Ureter (tissue), 1 donor: ENCODE results near the gene GSTM2. TPM values are rescaled to one million over a fixed set of nuclear protein-coding genes. Genes with fewer than 3 reads are reported as not detected.

Experiments
- DNase-seq: peaks from one replicate; pipeline ENCODE4 v3.0.0-alpha.2; 2020; ENCODE audit warnings: low spot score
- total RNA-seq: library from RNA; stranded (reverse); gene quantifications from one replicate; pipeline ENCODE4 v1.2.4, GENCODE V29; 2023
- donor health status: DM: yes; HTN: yes; CAD: no.

Gene GSTM2
- total RNA-seq, 1 donor from 2014 or later = 104 TPM

DNA sequence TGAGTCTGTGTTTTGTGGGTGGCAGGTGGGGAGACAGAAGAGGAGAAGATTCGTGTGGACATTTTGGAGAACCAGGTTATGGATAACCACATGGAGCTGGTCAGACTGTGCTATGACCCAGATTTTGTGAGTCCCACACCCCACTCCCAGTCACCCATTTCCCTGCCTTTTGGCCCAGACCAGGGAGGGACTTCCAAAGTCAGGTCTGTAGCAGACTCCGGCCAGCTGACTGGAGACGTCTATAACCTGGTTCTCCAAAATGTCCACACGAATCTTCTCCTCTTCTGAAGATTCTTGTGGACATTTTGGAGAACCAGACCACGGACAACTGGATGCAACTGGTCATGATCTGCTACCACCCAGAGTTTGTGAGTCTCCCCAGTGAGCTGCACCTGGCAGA is 45.8 kb downstream of the GSTM2 start:
- no peak for DNase-seq

DNA sequence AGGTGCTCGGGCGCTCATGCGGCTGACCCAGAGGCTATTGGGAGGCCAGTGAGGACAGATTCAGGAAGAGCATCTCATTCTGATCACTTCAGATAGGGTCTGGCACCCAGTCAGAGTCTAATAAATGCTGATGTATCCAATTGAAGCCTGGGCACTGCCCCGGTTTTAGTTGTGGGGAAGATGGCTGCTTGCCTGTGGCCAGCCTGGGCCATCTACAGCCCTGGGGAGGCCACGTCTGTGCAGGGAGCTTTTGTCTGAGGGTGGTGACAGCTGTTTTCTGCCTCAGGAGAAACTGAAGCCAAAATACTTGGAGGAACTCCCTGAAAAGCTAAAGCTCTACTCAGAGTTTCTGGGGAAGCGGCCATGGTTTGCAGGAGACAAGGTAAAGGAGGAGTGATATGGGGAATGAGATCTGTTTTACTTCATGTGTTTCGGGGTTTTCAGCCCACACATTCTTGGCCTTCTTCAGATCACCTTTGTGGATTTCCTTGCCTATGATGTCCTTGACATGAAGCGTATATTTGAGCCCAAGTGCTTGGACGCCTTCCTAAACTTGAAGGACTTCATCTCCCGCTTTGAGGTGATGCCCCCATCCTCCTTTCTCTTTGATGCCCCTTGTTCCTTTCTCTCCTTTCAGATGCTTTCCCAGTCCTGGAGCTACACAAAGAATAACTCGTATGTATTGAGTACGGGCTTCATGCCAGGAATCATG is 47.0 kb downstream of the GSTM2 start:
- no peak for DNase-seq

DNA sequence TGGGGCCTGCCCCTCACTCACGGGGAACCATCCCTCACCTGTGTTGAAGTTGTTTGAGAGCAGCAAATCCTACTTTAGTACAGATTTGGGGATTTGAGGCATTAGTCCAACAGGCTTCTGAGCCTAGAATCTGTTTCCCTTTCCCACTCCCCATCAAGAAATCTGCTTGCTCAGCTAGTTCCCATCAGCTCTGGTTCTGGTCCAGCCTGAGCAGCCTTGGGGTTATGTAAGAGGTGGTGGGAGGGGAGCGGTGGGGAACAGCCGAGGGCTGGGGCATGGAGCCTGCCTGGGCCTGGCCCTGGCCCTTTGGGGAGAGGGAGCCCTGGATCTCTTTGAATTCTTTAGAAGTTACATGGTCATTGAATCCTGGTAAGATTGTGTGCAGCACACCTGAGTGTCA is 48.3 kb downstream of the GSTM2 start:
- DNase-seq = no peak

GRCh38 chr1:109716570-109717090 is 48.8 kb downstream of the GSTM2 start:
- DNase-seq = no peak

- DNase-seq = no peak
Observed at GRCh38 chr1:109717729-109718128, 49.9 kb downstream of the GSTM2 start.

DNA sequence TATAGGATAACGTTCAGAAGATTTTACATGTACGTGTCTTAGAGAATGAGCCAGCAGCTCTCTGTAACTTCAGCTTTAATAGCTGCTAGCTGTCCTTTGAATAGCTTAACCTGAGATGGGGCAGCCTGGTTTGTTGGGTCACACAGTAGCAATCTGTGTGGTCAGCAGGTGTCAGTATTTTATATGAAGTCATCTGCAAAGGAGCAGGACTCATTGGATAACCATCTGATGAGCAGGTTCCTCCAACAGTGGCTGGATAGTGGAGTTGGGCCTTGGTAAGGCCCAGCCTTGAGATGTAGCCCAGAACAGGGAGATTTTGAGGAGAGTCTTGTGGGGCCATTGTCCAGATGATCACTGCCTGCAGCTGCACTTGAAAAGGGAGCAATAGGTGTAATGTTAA is 50.6 kb downstream of the GSTM2 start:
- no peak for DNase-seq

GRCh38 chr1:109719337-109719837 is 51.5 kb downstream of the GSTM2 start:
- no peak for DNase-seq

DNA sequence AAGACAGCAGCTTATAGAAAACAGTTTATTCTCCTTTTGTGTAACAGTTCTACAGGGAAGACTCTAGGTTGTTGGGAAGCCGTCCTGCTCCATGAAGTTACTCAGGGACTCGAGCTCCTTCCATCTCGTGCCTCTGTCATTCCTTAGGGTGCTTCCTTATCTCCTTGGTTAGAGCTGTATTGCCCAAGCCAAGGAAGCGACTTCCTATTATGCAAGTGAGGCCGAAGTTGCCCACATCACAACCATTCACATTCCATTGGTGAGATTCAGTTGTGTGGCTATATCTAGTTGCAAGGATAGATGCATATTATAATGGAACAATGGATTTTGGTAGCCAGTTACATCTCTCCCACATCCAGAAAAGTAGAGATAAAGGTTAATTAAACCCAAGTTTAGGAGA is 53.2 kb downstream of the GSTM2 start:
- DNase-seq = no peak

GRCh38 chr1:109721971-109722370 is 54.1 kb downstream of the GSTM2 start:
- DNase-seq = no peak

GRCh38 chr1:109722908-109723691 is 55.2 kb downstream of the GSTM2 start:
- no peak for DNase-seq

Other genes with a start within 250 kb of the GSTM2 start
- 78.1 TPM for gene PSMA5, start 241.6 kb upstream of the GSTM2 start, total RNA-seq
- 2.0 TPM for gene SYPL2, start 201.5 kb upstream of the GSTM2 start, total RNA-seq
- 6.0 TPM for gene ATXN7L2, start 184.2 kb upstream of the GSTM2 start, total RNA-seq
- 10.5 TPM for gene CYB561D1, start 174.0 kb upstream of the GSTM2 start, total RNA-seq
- 6.0 TPM for gene AMIGO1, start 158.3 kb upstream of the GSTM2 start, total RNA-seq
- gene GPR61, start 128.2 kb upstream of the GSTM2 start, total RNA-seq = not detected
- gene GNAI3, start 119.4 kb upstream of the GSTM2 start, total RNA-seq = 6.6 TPM
- gene GNAT2, start 48.4 kb upstream of the GSTM2 start, total RNA-seq = not detected
- 45.8 TPM for gene AMPD2, start 48.2 kb upstream of the GSTM2 start, total RNA-seq
- 38.2 TPM for gene GSTM4, start 12.0 kb upstream of the GSTM2 start, total RNA-seq
- gene GSTM1, start 19.8 kb downstream of the GSTM2 start, total RNA-seq = not detected
- 11.6 TPM for gene GSTM5, start 44.2 kb downstream of the GSTM2 start, total RNA-seq
- gene GSTM3, start 73.0 kb downstream of the GSTM2 start, total RNA-seq = 55.6 TPM
- gene EPS8L3, start 95.9 kb downstream of the GSTM2 start, total RNA-seq = 0.55 TPM
- 26.1 TPM for gene CSF1, start 242.8 kb downstream of the GSTM2 start, total RNA-seq